PC-9 (cell line): ENCODE results near the gene FBXO9.

Experiments
- EZH2 ChIP-seq: fragments of 200-600 bp; sonication (generic); IDR thresholded peaks from 2 replicates; pipeline ENCODE4 v1.8.0; 2017; ENCODE audit warnings: antibody characterized with exemption, low read depth
- TF ChIP-seq, protein P1 (sequence below): fragments of 200-600 bp; sonication (generic); conservative IDR thresholded peaks from 2 replicates; pipeline ENCODE4 v1.6.1; 2017; ENCODE audit warnings: mixed run types, antibody characterized with exemption, mild to moderate bottlenecking, moderate library complexity

DNA sequence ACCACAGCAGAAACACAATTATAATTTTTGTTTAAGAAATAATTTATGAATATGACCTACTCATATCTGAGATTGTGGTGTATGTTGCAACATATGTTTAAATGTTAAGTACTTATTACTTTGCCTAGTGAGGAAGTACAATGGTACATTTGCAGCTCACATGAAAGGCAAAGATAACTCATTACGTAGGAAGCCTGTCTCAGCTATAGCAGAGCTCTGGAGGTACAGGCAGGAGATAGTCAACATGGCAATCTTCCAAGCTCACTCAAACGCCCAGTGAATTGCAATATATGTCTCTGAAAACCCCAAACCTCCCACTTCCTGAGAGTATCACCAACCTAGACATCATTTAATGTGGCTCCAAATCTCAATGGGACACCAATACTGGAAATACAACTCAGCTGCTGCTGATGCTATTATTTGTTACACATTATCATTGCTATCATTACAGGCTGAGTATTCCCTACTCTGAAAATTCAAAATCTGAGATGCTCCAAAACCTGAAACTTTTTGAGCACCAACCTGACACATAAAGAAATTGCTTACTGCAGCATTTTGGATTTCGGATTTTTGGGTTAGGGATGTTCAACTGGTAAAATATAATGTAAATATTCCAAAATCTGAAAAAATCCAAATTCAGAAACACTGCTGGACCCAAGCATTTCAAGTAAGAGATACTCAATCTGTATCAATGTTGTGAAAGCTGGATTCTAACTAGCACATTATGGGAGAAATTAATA, 45.0 kb upstream of the FBXO9 start:
- TF ChIP-seq EZH2: no peak
- TF ChIP-seq, protein P1, sequence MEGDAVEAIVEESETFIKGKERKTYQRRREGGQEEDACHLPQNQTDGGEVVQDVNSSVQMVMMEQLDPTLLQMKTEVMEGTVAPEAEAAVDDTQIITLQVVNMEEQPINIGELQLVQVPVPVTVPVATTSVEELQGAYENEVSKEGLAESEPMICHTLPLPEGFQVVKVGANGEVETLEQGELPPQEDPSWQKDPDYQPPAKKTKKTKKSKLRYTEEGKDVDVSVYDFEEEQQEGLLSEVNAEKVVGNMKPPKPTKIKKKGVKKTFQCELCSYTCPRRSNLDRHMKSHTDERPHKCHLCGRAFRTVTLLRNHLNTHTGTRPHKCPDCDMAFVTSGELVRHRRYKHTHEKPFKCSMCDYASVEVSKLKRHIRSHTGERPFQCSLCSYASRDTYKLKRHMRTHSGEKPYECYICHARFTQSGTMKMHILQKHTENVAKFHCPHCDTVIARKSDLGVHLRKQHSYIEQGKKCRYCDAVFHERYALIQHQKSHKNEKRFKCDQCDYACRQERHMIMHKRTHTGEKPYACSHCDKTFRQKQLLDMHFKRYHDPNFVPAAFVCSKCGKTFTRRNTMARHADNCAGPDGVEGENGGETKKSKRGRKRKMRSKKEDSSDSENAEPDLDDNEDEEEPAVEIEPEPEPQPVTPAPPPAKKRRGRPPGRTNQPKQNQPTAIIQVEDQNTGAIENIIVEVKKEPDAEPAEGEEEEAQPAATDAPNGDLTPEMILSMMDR: no peak
